HepG2 (cell line): ENCODE data around the gene ZNF79. TPM values are rescaled to one million over a fixed set of nuclear protein-coding genes. Genes with fewer than 3 reads are reported as not detected.

ENCODE experiments used
- KLF12 ChIP-seq: sonication (generic); formaldehyde crosslinking; IDR thresholded peaks from 2 replicates; pipeline ENCODE4 v1.4.0; 2020; ENCODE audit warnings: missing genetic modification reagents, borderline replicate concordance
- NR2F2 ChIP-seq: IDR thresholded peaks from 2 replicates; pipeline ENCODE4 v1.6.1; 2012; ENCODE audit warnings: low read depth, inconsistent platforms, borderline replicate concordance
- POLR2G ChIP-seq: fragments of 200-400 bp; formaldehyde crosslinking; IDR thresholded peaks from 2 replicates; pipeline ENCODE4 v1.6.1; 2018; ENCODE audit warnings: mild to moderate bottlenecking, low read depth, low read length, moderate library complexity
- RBM22 ChIP-seq: fragments of 200-400 bp; formaldehyde crosslinking; optimal IDR thresholded peaks from 2 replicates; pipeline ENCODE3; 2017; ENCODE audit warnings: mild to moderate bottlenecking, low read length, moderate library complexity
- SRF ChIP-seq: IDR thresholded peaks from 2 replicates; pipeline ENCODE4 v1.6.1; 2011; ENCODE audit warnings: mild to moderate bottlenecking, low read depth, low read length, moderate library complexity
- SSRP1 ChIP-seq: IDR thresholded peaks from 2 replicates; pipeline ENCODE4 v1.6.1; 2016; ENCODE audit warnings: control low read depth
- TFDP2 ChIP-seq: sonication (generic); formaldehyde crosslinking; IDR thresholded peaks from 2 replicates; pipeline ENCODE4 v1.4.0; 2020; ENCODE audit warnings: missing genetic modification reagents
- TGIF2 ChIP-seq: IDR thresholded peaks from 2 replicates; pipeline ENCODE4 v1.6.1; 2016; ENCODE audit warnings: control low read depth, missing compliant biosample characterization
- ZMYM3 ChIP-seq: sonication (generic); formaldehyde crosslinking; IDR thresholded peaks from 2 replicates; pipeline ENCODE4 v1.5.1; 2020; ENCODE audit warnings: mild to moderate bottlenecking, missing genetic modification reagents
- ZNF34 ChIP-seq: sonication (generic); formaldehyde crosslinking; IDR thresholded peaks from 2 replicates; pipeline ENCODE4 v1.4.0; 2020; ENCODE audit warnings: mild to moderate bottlenecking, missing genetic modification reagents, borderline replicate concordance
- ZNF350 ChIP-seq: sonication (generic); formaldehyde crosslinking; IDR thresholded peaks from 2 replicates; pipeline ENCODE4 v1.4.0; 2020; ENCODE audit warnings: mild to moderate bottlenecking, low read depth, missing genetic modification reagents, borderline replicate concordance
- ZNF563 ChIP-seq: sonication (generic); formaldehyde crosslinking; IDR thresholded peaks from 2 replicates; pipeline ENCODE4 v1.8.0; 2022; ENCODE audit warnings: mild to moderate bottlenecking, moderate library complexity, missing genetic modification reagents
- ZNF574 ChIP-seq: sonication (generic); formaldehyde crosslinking; IDR thresholded peaks from 2 replicates; pipeline ENCODE4 v1.4.0; 2020; ENCODE audit warnings: missing genetic modification reagents
- ZNF737 ChIP-seq: sonication (generic); formaldehyde crosslinking; IDR thresholded peaks from 2 replicates; pipeline ENCODE4 v1.5.0; 2020; ENCODE audit warnings: missing genetic modification reagents, mild to moderate bottlenecking, borderline replicate concordance
- polyA plus RNA-seq, 8 experiments: library from polyadenylated mRNA; depleted of rRNA in 3 of 8; stranded (reverse) in 7 of 8; unstranded in 1 of 8; fragments of >200 nt; fragmentation: Illumina TruSeq in 4 of 8; extraction: Trizol in 4 of 8; gene quantifications; 2 replicates each; pipeline versions ENCODE4 v1.2.1 to v1.2.3, GENCODE V29; 2011 to 2016; ENCODE audit warnings: low read depth in 4 of 8, missing spikeins in 1 of 8, mixed read lengths in 1 of 8; ENCODE audit not compliant: insufficient read depth in 1 of 8
- total RNA-seq, 5 experiments: library from RNA; depleted of rRNA; stranded (reverse); fragments of >200 nt; fragmentation: Illumina TruSeq; extraction: Trizol; gene quantifications; 2 replicates each; pipeline ENCODE4 v1.2.3, GENCODE V29; 2016; ENCODE audit warnings: low read depth in 1 of 5

The ZNF79 gene
- total and polyA plus RNA-seq, 2 of the 13 experiments (the other 11 are each of a cell fraction or from before 2014, with no cell fraction given), result 3.7 to 8.1 TPM

- TF ChIP-seq TFDP2 (CRISPR knock-in tag) (0 out of 2 replicates have a peak, but pooled peaks have one; percentile 6), ZNF350 (CRISPR knock-in tag) (no peak), NR2F2 (no peak), TGIF2 (no peak), ZNF563 (no peak), ZNF737 (CRISPR knock-in tag) (no peak), KLF12 (CRISPR knock-in tag) (no peak), RBM22 (peak; percentile 10), ZNF34 (no peak), SRF (no peak), ZNF574 (CRISPR knock-in tag) (peak; percentile 24; the same call in 1 of the 2 replicates), SSRP1 (CRISPR knock-in tag) (peak; percentile 66; the same call in 1 of the 2 replicates), ZMYM3 (CRISPR knock-in tag) (no peak), POLR2G (peak; percentile 51)
Observed at GRCh38 chr9:127446713-127447415, 22.7 kb downstream of the ZNF79 start (continued).
